ENCODE data around the gene DIRAS2.

- TF ChIP-seq CTCF (IDR thresholded peaks at IDR 0.05): no peak
- TF ChIP-seq, protein P1, sequence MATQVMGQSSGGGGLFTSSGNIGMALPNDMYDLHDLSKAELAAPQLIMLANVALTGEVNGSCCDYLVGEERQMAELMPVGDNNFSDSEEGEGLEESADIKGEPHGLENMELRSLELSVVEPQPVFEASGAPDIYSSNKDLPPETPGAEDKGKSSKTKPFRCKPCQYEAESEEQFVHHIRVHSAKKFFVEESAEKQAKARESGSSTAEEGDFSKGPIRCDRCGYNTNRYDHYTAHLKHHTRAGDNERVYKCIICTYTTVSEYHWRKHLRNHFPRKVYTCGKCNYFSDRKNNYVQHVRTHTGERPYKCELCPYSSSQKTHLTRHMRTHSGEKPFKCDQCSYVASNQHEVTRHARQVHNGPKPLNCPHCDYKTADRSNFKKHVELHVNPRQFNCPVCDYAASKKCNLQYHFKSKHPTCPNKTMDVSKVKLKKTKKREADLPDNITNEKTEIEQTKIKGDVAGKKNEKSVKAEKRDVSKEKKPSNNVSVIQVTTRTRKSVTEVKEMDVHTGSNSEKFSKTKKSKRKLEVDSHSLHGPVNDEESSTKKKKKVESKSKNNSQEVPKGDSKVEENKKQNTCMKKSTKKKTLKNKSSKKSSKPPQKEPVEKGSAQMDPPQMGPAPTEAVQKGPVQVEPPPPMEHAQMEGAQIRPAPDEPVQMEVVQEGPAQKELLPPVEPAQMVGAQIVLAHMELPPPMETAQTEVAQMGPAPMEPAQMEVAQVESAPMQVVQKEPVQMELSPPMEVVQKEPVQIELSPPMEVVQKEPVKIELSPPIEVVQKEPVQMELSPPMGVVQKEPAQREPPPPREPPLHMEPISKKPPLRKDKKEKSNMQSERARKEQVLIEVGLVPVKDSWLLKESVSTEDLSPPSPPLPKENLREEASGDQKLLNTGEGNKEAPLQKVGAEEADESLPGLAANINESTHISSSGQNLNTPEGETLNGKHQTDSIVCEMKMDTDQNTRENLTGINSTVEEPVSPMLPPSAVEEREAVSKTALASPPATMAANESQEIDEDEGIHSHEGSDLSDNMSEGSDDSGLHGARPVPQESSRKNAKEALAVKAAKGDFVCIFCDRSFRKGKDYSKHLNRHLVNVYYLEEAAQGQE (IDR thresholded peaks at IDR 0.05; ENCODE audit: insufficient read depth in 1 of 2, low read depth in 2 of 2, low read length in 1 of 2): no peak
- no peak for TF ChIP-seq POLR2AphosphoS5 (IDR thresholded peaks at IDR 0.05; ENCODE audit: low read depth, low read length)
- no peak for TF ChIP-seq TCF7L2 (IDR thresholded peaks at IDR 0.05; ENCODE audit: low read depth, low read length)
Observed at GRCh38 chr9:90647843-90648242, 5.2 kb upstream of the DIRAS2 start.

Data from Panc1 (cell line).